Measurements from ENCODE around the gene PGLYRP2. TPM values are rescaled to one million over a fixed set of nuclear protein-coding genes. Genes with fewer than 3 reads are reported as not detected.

PGLYRP2 gene
- total RNA-seq, 2 donors from 2014 or later, result not detected

GRCh38 chr19:15457701-15458484 lies 21.4 kb downstream of the PGLYRP2 start:
- Histone ChIP-seq H3K9me3 (ENCODE audit: control insufficient read depth, low read length) (no peaks in the 10 kb centered on the region), H3K27ac (ENCODE audit: low read depth, low read length) (no peak overlapping the region), H3K36me3 (ENCODE audit: control insufficient read depth, insufficient read depth, low read length) (no peaks in the 10 kb centered on the region), H3K27me3 (ENCODE audit: control insufficient read depth, insufficient read depth, low read length, poor library complexity, severe bottlenecking) (peaks cover 75% of the 10 kb centered on the region), H3K4me1 (ENCODE audit: control insufficient read depth, insufficient read depth, low read length) (no peaks in the 10 kb centered on the region), H3K4me3 (ENCODE audit: low read length) (no peak overlapping the region), H3K9ac (ENCODE audit: extremely low read depth, low read length, poor library complexity, severe bottlenecking) (no peak overlapping the region)
- Mint-ChIP-seq H3K4me1 (no peaks in the 10 kb centered on the region), H3K27ac (no peak overlapping the region), H3K4me3 (no peak overlapping the region), H3K36me3 (ENCODE audit: low read depth) (no peaks in the 10 kb centered on the region), H3K9me3 (no peaks in the 10 kb centered on the region), H3K27me3 (ENCODE audit: insufficient read depth) (peaks cover 94% of the 10 kb centered on the region)
- no peak for DNase-seq
- TF ChIP-seq CTCF (conservative IDR thresholded peaks at IDR 0.05), result no peak
- WGBS, 2 experiments (ENCODE audit: insufficient coverage in 1 of 2, insufficient read length in 1 of 2), result 48 to 65% methylated on average over 22 to 54 of the region's 54 CpGs

GRCh38 chr19:15456871-15457700 lies 22.2 kb downstream of the PGLYRP2 start:
- H3K27ac ChIP-seq (ENCODE audit: low read depth, low read length), result no peak overlapping the region
- 11 to 14% methylated on average over 20 to 86 of the region's 86 CpGs for WGBS, 2 experiments (ENCODE audit: insufficient coverage in 1 of 2, insufficient read length in 1 of 2)
- peak; percentile 98 for DNase-seq
- no peaks in the 10 kb centered on the region for H3K4me1 ChIP-seq (ENCODE audit: control insufficient read depth, insufficient read depth, low read length)
- Mint-ChIP-seq H3K4me1 (no peaks in the 10 kb centered on the region), H3K9me3 (no peaks in the 10 kb centered on the region), H3K36me3 (ENCODE audit: low read depth) (no peaks in the 10 kb centered on the region), H3K27ac (no peak overlapping the region), H3K27me3 (ENCODE audit: insufficient read depth) (peaks cover 93% of the 10 kb centered on the region), H3K4me3 (no peak overlapping the region)
- peaks cover 81% of the 10 kb centered on the region for H3K27me3 ChIP-seq (ENCODE audit: control insufficient read depth, insufficient read depth, low read length, poor library complexity, severe bottlenecking)
- no peak for TF ChIP-seq CTCF (conservative IDR thresholded peaks at IDR 0.05)
- H3K9ac ChIP-seq (ENCODE audit: extremely low read depth, low read length, poor library complexity, severe bottlenecking), result no peak overlapping the region
- no peaks in the 10 kb centered on the region for H3K9me3 ChIP-seq (ENCODE audit: control insufficient read depth, low read length)
- no peaks in the 10 kb centered on the region for H3K36me3 ChIP-seq (ENCODE audit: control insufficient read depth, insufficient read depth, low read length)
- H3K4me3 ChIP-seq (ENCODE audit: low read length), result no peak overlapping the region

DNA sequence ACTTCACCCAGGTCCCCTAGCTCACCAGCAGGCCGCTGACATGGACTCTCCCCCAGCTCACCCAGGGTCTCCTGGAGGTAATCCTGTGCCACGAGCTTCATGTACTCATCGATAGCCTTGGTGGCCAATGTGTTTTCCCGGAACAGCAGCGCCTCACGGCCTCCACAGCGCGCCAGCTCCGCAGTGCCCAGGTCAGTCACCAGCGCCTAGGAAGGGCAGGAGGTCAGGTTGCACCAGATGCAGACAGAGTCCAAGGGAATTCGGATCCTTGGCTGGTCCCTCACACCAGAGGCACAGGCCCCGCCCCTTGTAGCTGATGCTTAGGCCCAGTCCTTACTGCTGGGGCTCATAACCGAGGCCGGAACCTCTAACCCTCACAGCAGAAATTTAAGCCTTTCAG lies 22.9 kb downstream of the PGLYRP2 start:
- Mint-ChIP-seq H3K4me1 (no peaks in the 10 kb centered on the region), H3K4me3 (no peak overlapping the region), H3K27me3 (ENCODE audit: insufficient read depth) (peaks cover 93% of the 10 kb centered on the region), H3K27ac (no peak overlapping the region), H3K36me3 (ENCODE audit: low read depth) (no peaks in the 10 kb centered on the region), H3K9me3 (no peaks in the 10 kb centered on the region)
- Histone ChIP-seq H3K4me3 (ENCODE audit: low read length) (no peak overlapping the region), H3K27ac (ENCODE audit: low read depth, low read length) (no peak overlapping the region), H3K36me3 (ENCODE audit: control insufficient read depth, insufficient read depth, low read length) (no peaks in the 10 kb centered on the region), H3K27me3 (ENCODE audit: control insufficient read depth, insufficient read depth, low read length, poor library complexity, severe bottlenecking) (peaks cover 88% of the 10 kb centered on the region), H3K9ac (ENCODE audit: extremely low read depth, low read length, poor library complexity, severe bottlenecking) (no peak overlapping the region), H3K9me3 (ENCODE audit: control insufficient read depth, low read length) (no peaks in the 10 kb centered on the region), H3K4me1 (ENCODE audit: control insufficient read depth, insufficient read depth, low read length) (no peaks in the 10 kb centered on the region)
- no peak for DNase-seq
- TF ChIP-seq CTCF (conservative IDR thresholded peaks at IDR 0.05), result no peak
- WGBS, 2 experiments (ENCODE audit: insufficient coverage in 1 of 2, insufficient read length in 1 of 2), result 79 to 83% methylated on average over 14 of the region's 14 CpGs
